Measurements from ENCODE around the gene PLD1. TPM values are rescaled to one million over a fixed set of nuclear protein-coding genes. Genes with fewer than 3 reads are reported as not detected.

PLD1 gene
- total and polyA plus RNA-seq, 2 of the 8 experiments (the other 6 are each of a cell fraction or from before 2014, with no cell fraction given): 1.2 to 2.6 TPM

- no peak for DNase-seq (ENCODE audit: low read depth in 1 of 2, low spot score in 2 of 2)
- no peak for FAIRE-seq
- Histone ChIP-seq H3K9ac (replicated peaks in 1 of 4; ENCODE audit: extremely low read depth in 1 of 4, low read depth in 3 of 4, low read length in 3 of 4) (no peak overlapping the region), H3K79me1 (ENCODE audit: low read depth, low read length) (no peaks in the 10 kb centered on the region), H2BK5ac (ENCODE audit: low read depth, low read length) (no peak overlapping the region), H3K4me3 (ENCODE audit: extremely low read depth in 1 of 4, insufficient read depth in 2 of 4, low read depth in 3 of 4, low read length in 4 of 4) (no peak overlapping the region), H4K5ac (ENCODE audit: insufficient read length, low read depth, low read length) (no peak overlapping the region), H4K8ac (ENCODE audit: extremely low read depth, insufficient read depth, low read length) (no peak overlapping the region), H3K4ac (replicated peaks; ENCODE audit: insufficient read length, low read depth, low read length) (no peak overlapping the region), H3K27ac (ENCODE audit: low read depth, low read length) (no peak overlapping the region), H2BK120ac (replicated peaks; ENCODE audit: low read depth, low read length) (no peak overlapping the region), H2AK5ac (ENCODE audit: low read depth, low read length) (no peak overlapping the region), H2BK12ac (ENCODE audit: low read depth, low read length) (no peak overlapping the region), H3K56ac (replicated peaks; ENCODE audit: insufficient read length, low read depth, low read length) (no peak overlapping the region), H4K20me1 (replicated peaks in 1 of 2; ENCODE audit: control insufficient read depth in 1 of 2, insufficient read depth in 2 of 2, low read length in 2 of 2) (no peaks in the 10 kb centered on the region), H3K23me2 (ENCODE audit: low read depth, low read length) (peaks cover 2% of the 10 kb centered on the region; the same call in 1 of the 2 replicates), H2AFZ (ENCODE audit: low read length) (no peak overlapping the region), H3K36me3 (ENCODE audit: control insufficient read depth in 2 of 4, insufficient read depth in 4 of 4, low read length in 3 of 4) (no peaks in the 10 kb centered on the region), H3K23ac (ENCODE audit: insufficient read length) (no peak overlapping the region), H4K91ac (replicated peaks; ENCODE audit: insufficient read length, low read length) (no peak overlapping the region), H2BK20ac (ENCODE audit: low read length) (no peak overlapping the region), H3K27me3 (replicated peaks in 1 of 4; ENCODE audit: control insufficient read depth in 3 of 4, extremely low read depth in 1 of 4, insufficient read depth in 3 of 4, low read length in 3 of 4) (no peaks in the 10 kb centered on the region), H2BK15ac (ENCODE audit: low read length) (no peak overlapping the region), H3K4me2 (ENCODE audit: insufficient read depth in 1 of 2, low read depth in 2 of 2, low read length in 2 of 2) (no peak overlapping the region), H3K14ac (ENCODE audit: insufficient read length) (no peak overlapping the region), H3K4me1 (replicated peaks in 1 of 4; ENCODE audit: control insufficient read depth in 3 of 4, insufficient read depth in 4 of 4, low read length in 3 of 4) (no peaks in the 10 kb centered on the region), H3K9me3 (ENCODE audit: insufficient read depth in 2 of 2, low read depth in 1 of 2, low read length in 1 of 2) (no peaks in the 10 kb centered on the region), H3K79me2 (ENCODE audit: control insufficient read depth in 1 of 2, insufficient read depth in 2 of 2, low read length in 2 of 2) (no peaks in the 10 kb centered on the region), H3K18ac (ENCODE audit: extremely low read depth, low read length) (no peak overlapping the region)
- TF ChIP-seq GTF2F1 (IDR thresholded peaks at IDR 0.05; ENCODE audit: borderline replicate concordance, low read depth, low read length) (no peak), RXRA (IDR thresholded peaks at IDR 0.05; ENCODE audit: insufficient read depth, low read depth, low read length) (no peak), RAD21 (IDR thresholded peaks at IDR 0.05 in 1 of 2, conservative IDR thresholded peaks at IDR 0.05 in 1 of 2; ENCODE audit: low read depth in 2 of 2, low read length in 2 of 2) (no peak; a peak in 1 of 4 replicates), E2F6 (IDR thresholded peaks at IDR 0.05) (no peak), CTBP2 (IDR thresholded peaks at IDR 0.05; ENCODE audit: borderline replicate concordance, insufficient read depth, insufficient read length, low read length) (no peak), CBX8 (IDR thresholded peaks at IDR 0.05; ENCODE audit: borderline replicate concordance, low read depth, low read length) (no peak)
- ChIA-PET CTCF (ENCODE audit: partially characterized antibody) (interaction anchor here (0.8 to 4.6 kb wide), 5 partner anchors 30 to 222 kb away, joined by 3 to 49 read pairs (median 8); no protein-coding TSS in a partner anchor), POLR2A (ENCODE audit: partially characterized antibody) (no interaction called here)
- WGBS, 2 experiments (ENCODE audit: extremely low coverage in 1 of 2, insufficient coverage in 1 of 2, insufficient read length in 1 of 2, insufficient replicate concordance in 2 of 2, low coverage in 1 of 2, low lambda C conversion rate in 2 of 2, missing lambda C conversion rate in 1 of 2): 86% methylated on average over 4 of the region's 4 CpGs; no CpG with 5 or more reads in 1 of the 2 experiments
Observed at GRCh38 chr3:171643681-171644080, 166.6 kb downstream of the PLD1 start.

Measured in H1 (cell line).